GM21381 (cell line): ENCODE results near the gene DCAF15.

ENCODE experiments used
- ATAC-seq: cut with Tn5 transposase; IDR thresholded peaks from one replicate; pipeline ENCODE4 v1.9.1; 2021; ENCODE audit warnings: mild to moderate bottlenecking, moderate library complexity; ENCODE audit not compliant: unreplicated experiment

Gene DCAF15

DNA sequence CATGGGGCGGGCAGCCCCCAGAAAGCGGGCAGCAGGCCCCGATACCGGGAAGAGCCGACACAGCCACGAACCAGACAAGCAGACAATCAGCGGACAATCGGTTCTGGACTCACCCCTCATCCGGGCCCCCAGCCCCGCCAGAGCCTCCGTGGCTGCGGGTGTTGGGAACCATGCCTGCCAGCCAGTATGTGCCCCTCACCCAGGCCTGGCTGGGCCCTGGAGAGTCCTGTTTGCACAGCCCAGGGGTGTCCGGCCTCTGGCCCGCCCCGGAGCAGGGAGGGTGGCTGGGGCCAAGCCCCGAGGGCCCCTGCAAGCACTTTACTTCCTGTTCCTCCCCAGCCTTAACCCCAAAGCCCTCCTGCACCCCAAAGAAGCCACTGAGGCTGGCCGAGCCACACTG lies 21.9 kb upstream of the DCAF15 start:
- no peak for ATAC-seq

DNA sequence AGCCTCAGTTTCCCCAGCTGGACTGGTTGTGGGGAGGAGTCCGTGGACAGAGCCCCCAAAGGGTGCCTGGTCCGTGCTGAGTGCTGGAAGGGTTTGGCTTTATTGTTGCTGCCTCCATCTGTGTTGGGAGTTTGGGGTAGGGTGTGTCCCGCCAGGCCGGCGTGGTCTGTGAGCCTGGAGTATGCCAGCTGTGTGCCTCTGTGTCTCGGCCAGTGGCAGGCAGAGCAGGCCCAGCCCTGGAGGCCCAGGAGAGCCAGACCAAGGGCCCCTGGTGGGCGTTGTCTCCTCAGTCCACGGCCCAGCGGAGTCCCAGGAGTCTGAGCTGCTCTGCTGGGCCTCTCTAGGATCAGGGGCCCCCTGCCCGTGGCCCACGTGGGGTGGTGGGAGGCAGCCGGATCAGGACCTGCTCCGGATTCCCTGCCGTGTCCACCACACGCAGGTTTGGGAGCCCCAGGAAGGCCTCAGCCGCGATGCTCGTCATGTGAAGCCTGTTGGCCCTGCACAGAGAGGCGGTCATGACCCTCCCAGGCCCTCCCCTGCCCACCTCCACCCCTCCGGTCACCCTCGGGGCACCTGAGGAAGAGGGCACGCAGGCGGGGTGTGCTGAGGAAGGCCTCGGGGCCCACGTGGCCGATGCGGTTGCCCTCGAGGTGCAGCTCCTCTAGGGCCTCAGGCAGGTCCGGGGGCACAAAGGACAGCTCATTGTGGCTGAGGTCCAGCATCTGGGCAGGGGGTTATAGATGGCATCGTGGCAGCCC lies 20.7 kb upstream of the DCAF15 start:
- no peak for ATAC-seq

DNA sequence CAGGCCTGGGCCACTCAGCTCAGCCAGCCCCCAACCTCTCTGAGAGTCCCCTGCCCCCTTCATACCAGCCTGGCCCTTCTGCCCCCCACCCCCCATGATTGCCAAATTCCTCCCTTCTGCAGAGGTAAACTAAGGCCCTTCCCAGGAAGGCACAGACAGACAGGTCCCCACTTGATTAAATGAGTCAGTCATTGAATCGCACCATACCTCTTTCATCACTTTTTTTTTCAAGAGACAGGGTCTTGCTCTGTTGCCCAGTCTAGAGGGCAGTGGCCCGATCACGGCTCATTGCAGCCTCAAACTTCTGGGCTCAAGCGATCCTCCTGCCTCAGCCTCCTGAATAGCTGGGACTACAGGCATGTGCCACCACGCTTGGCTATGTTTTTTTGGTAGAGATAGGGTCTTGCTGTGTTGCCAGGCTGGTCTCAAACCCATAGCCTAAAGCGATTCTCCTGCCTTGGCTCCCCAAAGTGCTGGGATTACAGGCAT lies 20.1 kb upstream of the DCAF15 start:
- ATAC-seq, result no peak

DNA sequence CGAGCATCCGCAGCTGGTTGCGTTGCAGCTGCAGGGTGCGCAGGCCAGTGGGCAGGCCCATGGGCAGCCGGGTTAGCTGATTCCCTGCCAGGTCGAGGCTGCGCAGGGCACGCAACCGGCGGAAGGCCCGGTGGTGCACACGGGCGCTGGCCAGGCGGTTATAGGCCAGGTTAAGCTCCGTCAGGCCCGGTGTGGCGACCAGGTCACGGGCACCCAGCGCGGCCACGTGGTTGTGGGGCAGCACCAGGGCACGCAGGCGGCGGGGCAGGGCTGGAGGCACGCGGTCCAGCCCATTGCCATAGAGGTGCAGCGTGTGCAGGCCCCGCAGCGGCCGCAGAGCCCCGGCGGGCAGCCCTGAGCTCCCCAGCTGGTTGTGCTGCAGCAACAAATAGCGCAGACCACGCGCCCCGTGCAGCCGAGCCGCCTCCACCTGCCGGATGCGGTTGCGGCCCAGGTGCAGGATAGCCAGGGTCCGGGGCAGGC lies 19.4 kb upstream of the DCAF15 start:
- no peak for ATAC-seq

DNA sequence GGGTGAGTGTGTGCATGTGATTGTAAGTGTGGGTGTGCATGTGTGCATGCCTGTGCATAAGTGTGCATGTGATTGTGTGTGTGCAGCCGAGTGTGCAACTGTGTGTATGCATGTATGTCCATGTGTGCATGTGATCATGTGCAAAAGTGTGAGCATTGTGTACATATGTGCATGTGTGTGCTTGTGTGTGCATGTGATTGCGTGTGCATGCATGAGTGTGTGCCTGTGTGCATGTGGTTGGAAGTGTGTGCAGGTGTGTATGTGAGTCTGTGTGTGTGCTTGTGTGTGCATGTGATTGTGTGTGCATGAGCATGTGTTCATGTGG lies 17.6 kb upstream of the DCAF15 start:
- no peak for ATAC-seq

DNA sequence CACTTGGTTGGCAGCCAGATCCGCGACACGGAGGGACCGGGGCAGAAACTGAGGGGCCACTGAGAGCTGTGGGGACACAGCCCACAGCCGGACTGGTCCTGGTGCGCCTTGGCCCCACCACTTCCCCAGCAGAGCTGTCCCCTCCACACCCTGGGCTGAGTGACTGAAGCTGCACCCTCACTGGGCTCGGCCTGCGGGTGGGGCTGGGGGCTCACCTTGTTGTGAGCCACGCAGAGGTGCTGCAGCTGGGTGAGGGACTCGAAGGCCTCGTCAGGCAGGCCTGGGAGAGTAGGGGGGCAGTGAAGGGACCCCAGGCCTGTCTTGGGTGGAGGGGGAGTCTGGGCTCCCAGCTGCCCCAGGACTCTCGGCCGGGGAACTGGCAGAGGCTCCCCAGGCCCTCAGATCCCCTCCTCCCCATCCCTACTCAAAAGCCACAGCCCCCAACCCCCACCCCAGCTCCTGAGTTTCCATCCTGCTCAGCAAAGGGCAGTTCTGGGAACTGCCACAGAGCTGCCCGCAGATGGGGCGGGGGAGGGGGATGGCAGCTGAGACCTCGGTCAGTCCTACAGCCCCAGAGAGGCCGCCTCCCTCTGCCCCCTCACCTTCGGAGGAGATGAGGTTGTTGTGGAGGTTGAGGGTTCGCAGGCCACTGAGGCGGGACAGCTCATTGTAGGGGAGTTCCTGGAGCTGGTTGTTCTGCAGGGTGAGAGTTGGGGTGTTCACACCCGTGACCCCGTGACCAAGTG lies 16.4 kb upstream of the DCAF15 start:
- no peak for ATAC-seq

DNA sequence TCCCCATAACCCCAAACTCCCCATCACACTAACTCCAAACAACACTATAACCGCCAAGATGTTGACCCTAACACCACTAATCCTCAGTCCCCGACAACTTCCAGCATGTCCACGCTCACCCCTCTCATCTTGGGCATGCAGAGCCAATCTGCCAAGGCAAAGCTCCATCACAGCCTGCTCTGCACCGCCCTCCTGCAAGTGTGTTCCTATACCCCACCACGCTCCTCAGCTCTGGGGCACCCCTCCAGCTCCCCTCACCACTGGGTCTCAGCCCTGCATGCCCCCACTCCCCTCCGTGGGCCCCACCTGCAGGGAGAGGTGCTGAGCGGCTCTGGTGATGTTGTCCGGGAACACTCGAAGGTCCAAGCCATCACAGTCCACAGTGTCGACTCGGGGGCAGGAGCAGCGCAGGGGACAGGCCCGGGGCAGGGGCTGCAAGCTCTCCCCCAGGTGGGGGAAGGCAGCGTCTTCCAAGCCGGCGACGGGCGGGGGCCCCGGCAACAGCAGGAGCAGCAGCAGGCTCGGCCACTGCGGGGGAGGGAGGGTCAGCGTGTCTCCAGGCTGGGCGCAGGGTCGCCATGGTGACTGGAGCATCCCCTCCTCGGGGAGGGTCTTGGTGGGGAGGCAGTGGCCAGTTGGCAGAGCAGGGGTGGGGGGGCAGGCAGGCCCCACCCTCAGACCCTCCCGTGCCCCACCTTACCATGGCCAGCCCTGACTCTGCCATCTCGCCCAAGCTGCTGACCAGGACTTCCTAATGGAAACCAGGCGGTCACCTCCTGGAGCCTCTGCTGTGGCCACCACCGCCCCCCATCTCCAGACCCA lies 14.6 kb upstream of the DCAF15 start:
- ATAC-seq, result no peak

DNA sequence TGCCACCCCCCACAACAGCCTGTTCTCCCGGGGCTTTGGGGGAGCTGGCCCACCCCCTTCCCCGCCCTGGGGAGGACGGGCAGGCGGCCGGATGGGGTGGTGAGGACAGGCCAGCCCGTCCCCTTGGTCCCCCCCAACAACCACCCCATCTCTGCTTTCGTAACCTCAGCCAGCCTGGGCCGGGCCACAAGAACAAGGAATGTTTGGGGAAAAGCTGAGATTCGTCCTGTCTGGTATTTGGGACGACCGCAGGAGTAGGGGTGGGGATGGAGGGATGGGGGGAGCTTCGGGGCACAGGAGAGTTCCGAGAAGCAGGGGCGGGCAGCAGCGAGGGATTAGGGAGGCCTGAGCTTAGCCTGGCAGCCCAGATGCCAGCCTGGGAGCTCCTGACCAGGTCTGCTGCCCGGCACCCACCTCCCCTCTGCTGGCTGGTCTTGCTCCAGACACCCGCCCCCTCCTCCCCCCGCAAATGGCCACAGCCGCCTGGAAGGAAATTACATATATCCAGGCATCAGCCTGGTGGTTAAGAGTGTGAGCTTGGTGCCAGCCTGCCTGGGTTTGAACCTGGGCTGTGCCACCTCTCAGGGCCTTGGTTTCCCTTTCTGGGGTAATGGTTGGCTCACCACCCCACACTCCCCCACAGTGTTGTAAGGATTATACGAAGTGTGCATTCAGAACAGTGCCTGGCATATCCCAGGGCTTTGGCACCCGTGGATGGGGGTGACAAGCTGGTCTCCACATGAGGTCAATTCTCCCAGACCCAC lies 13.8 kb upstream of the DCAF15 start, which contains the start of gene PODNL1:
PODNL1 (minus strand) TSS at position 117 of the 764 bp plus-strand sequence. CDS start 236 bp downstream, outside the sequence.
- no peak for ATAC-seq

DNA sequence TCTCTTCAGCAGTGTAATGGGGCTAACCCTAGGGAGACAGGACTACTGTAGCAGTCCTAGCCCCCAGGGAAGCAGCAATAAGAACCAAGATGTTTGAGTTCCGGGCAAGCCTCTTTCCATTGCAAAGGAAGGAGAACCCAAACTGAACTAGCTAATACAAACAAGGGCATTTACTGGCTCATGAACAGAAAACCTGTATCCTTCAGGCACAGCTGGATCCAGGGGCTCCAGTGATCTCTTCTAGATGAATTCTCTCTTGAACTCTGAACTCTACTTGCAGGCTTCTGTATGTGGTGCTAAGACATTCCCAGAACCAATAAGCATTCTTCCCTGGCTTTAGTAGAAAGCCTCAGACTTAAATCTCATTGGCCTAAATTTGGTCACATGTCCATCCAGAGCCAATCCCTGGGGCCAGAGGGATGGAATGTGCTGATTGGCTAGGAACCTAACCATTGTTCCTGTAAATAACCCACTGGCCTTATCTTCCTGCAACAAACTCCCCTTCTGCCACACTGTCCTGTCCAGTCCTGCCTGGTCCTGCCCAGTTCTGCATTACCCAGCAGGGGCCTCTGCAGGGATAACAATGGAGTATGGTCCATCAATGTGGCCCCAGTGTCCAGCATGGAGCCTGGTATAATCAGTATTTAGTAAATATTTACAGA lies 10.2 kb upstream of the DCAF15 start:
- no peak for ATAC-seq

DNA sequence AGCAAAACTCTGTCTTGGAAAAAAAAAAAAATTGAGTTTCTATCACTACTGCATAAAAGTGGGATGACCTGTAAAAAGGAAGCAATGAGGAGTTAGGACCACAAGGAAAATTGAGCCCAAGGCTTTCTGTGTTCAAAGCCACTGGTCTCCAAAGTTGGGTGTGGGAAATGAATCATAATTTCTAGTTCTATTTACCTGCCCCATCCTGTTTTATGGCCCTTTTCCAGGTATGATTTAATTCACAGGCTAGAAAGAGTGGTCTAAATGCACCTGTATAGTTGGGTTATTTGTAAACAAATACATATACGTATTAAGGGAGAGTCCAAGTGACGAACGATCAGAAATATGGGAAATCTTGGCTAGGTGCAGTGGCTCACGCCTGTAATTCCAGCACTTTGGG lies 5.9 kb upstream of the DCAF15 start:
- ATAC-seq, result no peak

DNA sequence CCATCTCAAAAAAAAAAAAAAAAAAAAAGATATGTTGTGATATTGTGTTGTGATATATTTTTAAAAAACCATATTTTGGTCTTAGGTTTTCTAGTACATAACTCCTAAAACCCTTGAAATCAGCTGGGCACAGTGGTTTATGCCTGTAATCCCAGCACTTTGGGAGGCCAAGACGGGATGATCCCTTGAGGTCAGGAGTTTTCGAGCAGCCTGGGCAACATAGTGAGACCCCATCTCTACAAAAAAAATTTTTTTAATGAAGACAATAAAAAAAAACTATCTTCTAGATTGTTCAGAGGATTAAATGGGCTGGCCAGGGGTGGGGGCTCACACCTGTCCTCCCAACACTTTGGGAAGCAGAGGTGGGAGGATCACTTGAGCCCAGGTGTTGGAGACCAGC lies 1.3 kb upstream of the DCAF15 start:
- ATAC-seq, result no peak

DNA sequence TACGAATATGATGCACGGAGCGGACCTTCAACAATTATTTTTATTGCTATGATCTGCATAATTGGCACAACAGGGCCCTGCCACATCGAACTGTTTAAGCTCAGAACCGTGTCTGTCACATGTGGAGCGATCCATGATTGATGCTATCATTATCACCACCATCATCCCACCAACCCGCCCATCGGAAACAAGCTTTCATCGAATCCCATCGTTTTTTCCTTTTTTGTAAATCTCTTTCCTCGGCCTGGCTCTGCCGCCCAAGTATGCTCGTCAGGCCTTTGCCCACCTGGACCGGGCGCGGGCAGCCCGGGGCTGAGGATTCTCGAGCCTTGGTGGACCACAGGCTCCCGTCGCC lies 533 bp upstream of the DCAF15 start:
- peak; percentile 6 for ATAC-seq

DNA sequence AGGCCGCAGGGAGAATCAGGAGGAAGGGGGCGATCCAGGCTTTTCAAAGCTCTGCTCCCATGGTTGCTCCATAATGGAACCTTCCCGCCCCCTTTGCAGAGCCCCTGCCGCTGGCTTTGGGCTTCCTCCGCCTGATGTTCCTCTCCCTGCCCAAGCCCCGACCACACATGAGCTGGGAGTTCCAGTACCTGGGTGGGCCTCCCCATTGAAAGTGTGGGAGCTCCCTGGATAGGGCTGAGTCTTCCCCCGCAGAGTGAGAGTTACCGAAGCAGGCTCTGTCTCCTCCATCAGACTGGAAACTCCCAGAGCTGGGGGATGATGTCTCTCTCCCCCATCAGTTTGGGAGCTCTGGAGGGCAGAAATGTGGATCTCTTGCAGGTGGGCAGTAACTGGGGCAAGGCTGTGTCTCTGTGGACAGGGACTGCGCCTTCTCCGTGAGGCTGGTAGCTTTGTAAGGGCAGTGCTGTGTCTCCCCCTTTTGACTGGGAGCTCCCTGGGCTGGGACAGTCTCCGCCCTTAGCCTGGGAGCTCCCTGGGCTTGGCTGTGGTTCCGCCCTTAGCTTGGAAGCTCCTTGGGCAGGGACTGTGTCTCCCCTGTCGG lies 722 bp downstream of the DCAF15 start:
- no peak for ATAC-seq

DNA sequence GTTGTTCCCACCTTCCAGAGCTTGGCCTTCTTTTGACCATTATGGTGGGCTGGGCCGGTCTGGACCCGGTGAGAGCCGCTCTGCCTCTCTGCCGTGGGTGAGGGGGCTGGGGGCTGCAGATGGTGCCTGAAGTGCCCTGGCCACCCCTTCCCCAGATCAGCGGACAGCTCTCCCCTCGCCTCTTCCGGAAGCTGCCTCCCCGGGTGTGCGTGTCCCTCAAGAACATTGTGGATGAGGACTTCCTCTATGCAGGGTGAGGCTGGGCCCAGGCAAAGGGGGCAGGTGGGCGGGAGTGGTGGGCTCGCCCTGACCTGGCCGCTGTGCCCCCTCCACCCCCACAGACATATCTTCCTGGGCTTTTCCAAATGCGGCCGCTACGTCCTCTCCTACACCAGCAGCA lies 1.9 kb downstream of the DCAF15 start:
- ATAC-seq, result no peak

DNA sequence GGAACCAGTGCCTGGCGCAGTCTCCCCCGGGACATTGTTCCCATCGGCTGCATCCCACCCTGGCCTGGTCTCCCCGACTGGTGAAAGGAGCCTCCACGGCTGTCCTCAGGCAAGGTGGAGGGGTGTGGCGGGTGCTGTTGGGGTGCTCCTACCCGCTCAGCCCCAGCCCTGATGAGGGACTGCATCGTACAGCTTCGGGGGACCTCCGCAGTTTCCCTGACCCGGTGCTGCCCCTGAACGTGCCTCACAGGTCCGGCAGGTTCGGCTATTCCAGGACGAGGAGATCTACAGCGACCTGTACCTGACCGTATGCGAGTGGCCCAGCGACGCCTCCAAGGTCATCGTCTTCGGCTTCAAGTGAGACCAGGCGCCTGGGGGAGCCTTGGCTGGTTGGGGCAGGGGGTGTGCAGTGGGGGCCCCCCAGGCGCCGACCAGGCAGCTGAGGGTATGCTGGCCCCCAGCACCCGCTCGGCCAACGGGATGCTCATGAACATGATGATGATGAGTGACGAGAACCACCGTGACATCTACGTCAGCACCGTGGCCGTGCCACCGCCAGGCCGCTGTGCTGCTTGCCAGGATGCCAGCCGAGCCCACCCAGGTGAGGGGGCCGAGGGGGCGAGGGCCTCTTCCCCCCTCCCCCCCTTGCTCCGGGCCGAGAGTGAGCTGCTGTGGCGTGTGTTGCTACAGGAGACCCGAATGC lies 3.5 kb downstream of the DCAF15 start:
- no peak for ATAC-seq

DNA sequence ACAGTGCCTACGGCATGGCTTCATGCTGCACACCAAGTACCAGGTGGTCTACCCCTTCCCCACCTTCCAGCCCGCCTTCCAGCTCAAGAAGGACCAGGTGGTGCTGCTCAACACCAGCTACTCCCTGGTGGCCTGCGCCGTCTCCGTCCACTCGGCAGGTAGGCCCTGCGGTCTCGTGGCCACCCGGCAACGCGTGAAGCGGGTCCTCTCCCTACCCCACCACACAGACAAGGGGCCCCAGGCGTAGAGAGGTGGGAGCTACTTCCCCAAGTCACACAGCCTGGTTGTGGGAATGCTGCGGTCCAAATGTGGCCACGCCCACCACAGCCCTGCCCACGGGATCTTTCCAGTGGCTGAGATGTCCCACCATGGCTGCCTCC lies 4.0 kb downstream of the DCAF15 start:
- no peak for ATAC-seq

DNA sequence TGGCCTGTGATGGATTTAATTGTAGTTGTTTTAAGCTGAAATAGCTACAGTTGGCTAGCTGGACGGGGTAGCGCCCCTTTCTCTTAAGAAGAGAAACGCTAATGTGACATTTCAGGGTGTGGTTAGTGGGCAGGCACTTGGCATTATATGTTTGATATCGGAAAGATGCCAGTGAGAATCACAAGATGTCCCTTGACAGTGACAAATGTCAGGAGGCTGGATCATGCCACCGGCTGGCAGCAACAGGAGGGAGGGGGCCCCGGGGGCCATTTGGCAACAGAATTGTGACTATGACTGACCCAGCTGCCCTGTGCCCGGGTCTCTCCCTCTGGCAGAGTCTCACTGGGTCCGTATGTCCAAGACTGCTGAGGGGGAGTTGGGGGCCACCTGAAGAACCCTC lies 4.7 kb downstream of the DCAF15 start:
- no peak for ATAC-seq

DNA sequence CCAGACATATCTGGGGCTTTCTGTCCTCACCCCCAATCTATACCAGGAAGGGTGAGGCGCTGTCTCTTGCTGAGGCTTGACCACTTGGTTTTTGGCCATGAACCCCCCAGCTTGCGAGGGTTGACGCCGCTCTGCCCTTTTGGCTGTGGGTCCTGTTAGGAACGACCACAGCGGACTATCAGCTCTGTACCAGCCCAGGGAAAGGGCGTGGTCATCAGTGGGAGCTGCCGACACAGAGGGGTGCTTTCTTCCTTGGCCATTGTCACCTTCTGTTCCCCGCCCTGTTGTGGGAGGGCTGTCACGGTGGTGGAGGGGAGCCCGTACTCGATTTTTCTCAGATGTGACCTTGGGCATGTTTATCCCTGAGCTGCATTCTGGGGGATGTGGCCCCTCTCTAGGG lies 5.7 kb downstream of the DCAF15 start:
- no peak for ATAC-seq
